Measurements from ENCODE around the gene EZR. TPM values are rescaled to one million over a fixed set of nuclear protein-coding genes. Genes with fewer than 3 reads are reported as not detected.
A peak's percentile ranks its signal among the peaks of the same experiment; 100 is the strongest.

EZR gene
- total RNA-seq, 1 experiment from 2014 or later: 375 TPM

- Mint-ChIP-seq H3K4me1 (peaks cover 7 to 8% of the 10 kb centered on the region in 2 experiments; a peak in 2 of 4 replicates), H3K9me3 (no peaks in the 10 kb centered on the region), H3K27me3 (ENCODE audit: low read depth) (no peaks in the 10 kb centered on the region), H3K36me3 (ENCODE audit: insufficient read depth in 1 of 3, low read depth in 3 of 3) (peaks cover 64 to 91% (median 84%) of the 10 kb centered on the region in 3 experiments), H3K27ac (peak overlapping the region in 1 of 3 experiments; percentile 37; a peak in 1 of 7 replicates), H3K4me3 (no peak overlapping the region)
- H3K27ac ChIP-seq (ENCODE audit: insufficient read length, low read depth, low read length): no peak overlapping the region
- H3K23me2 ChIP-seq (ENCODE audit: insufficient read length, low read depth, low read length, poor library complexity, severe bottlenecking): no peaks in the 10 kb centered on the region
- H3T11ph ChIP-seq (ENCODE audit: low read length): no peak overlapping the region
- no peak overlapping the region for H2BK15ac ChIP-seq (ENCODE audit: low read depth, low read length)
- H4K20me1 ChIP-seq (ENCODE audit: control insufficient read depth, insufficient read depth, insufficient read length): no peaks in the 10 kb centered on the region
- H2BK120ac ChIP-seq (ENCODE audit: low read depth, low read length, poor library complexity, severe bottlenecking): no peak overlapping the region
- H2BK5ac ChIP-seq (ENCODE audit: insufficient read length, low read length): no peak overlapping the region
- no peak overlapping the region for H3K4me2 ChIP-seq (ENCODE audit: insufficient read depth, insufficient read length, low read length)
- H3K4me1 ChIP-seq (ENCODE audit: insufficient read depth, low read length): no peaks in the 10 kb centered on the region; the same call in 1 of the 2 replicates
- no peak overlapping the region for H3K9ac ChIP-seq (ENCODE audit: extremely low read depth, insufficient read length, low read length)
- H3K14ac ChIP-seq (ENCODE audit: insufficient read depth, low read length): no peak overlapping the region
- peaks cover 7% of the 10 kb centered on the region for H3K79me1 ChIP-seq (ENCODE audit: insufficient read depth, low read depth, low read length, poor library complexity, severe bottlenecking)
- no peak overlapping the region for H3K4ac ChIP-seq (ENCODE audit: low read depth, low read length)
- H2AK5ac ChIP-seq (ENCODE audit: insufficient read length, low read length): no peak overlapping the region
- no peak overlapping the region for H2AFZ ChIP-seq (ENCODE audit: low read length)
- no peak overlapping the region for H3K23ac ChIP-seq (ENCODE audit: insufficient read length, low read depth, low read length)
- no peak for DNase-seq
- no peak overlapping the region for H3K56ac ChIP-seq (ENCODE audit: insufficient read length, low read depth, low read length)
- no peaks in the 10 kb centered on the region for H3K9me3 ChIP-seq (ENCODE audit: control insufficient read depth, low read depth, low read length)
- no CpG with 5 or more reads among the region's 6 CpGs for whole genome bisulfite sequencing (ENCODE audit: extremely low coverage, insufficient read length, low lambda C conversion rate)
- H2BK20ac ChIP-seq (ENCODE audit: low read depth, low read length, poor library complexity, severe bottlenecking): no peak overlapping the region
- H3K18ac ChIP-seq (ENCODE audit: insufficient read length, low read depth, low read length): no peak overlapping the region
- no peak overlapping the region for H4K8ac ChIP-seq (replicated peaks; ENCODE audit: insufficient read length, low read depth, low read length)
- no peak overlapping the region for H4K5ac ChIP-seq (ENCODE audit: insufficient read length, low read depth, low read length)
- H2BK12ac ChIP-seq (ENCODE audit: insufficient read length, low read depth, low read length): no peak overlapping the region
- H4K91ac ChIP-seq (ENCODE audit: insufficient read length, low read depth, low read length): no peak overlapping the region
- H3K27me3 ChIP-seq (ENCODE audit: insufficient read depth, low read length): no peaks in the 10 kb centered on the region
- peaks cover 6% of the 10 kb centered on the region; the same call in 1 of the 2 replicates for H3K79me2 ChIP-seq (ENCODE audit: insufficient read depth, low read length)
- TF ChIP-seq, protein P1, sequence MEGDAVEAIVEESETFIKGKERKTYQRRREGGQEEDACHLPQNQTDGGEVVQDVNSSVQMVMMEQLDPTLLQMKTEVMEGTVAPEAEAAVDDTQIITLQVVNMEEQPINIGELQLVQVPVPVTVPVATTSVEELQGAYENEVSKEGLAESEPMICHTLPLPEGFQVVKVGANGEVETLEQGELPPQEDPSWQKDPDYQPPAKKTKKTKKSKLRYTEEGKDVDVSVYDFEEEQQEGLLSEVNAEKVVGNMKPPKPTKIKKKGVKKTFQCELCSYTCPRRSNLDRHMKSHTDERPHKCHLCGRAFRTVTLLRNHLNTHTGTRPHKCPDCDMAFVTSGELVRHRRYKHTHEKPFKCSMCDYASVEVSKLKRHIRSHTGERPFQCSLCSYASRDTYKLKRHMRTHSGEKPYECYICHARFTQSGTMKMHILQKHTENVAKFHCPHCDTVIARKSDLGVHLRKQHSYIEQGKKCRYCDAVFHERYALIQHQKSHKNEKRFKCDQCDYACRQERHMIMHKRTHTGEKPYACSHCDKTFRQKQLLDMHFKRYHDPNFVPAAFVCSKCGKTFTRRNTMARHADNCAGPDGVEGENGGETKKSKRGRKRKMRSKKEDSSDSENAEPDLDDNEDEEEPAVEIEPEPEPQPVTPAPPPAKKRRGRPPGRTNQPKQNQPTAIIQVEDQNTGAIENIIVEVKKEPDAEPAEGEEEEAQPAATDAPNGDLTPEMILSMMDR (conservative IDR thresholded peaks at IDR 0.05): no peak
These were observed 31.8 kb downstream of the EZR start for GRCh38 chr6:158787395-158787794.
